ENCODE data around the gene UNC79.
"Not testable (repeated sequence)": the region's sequence is repeated elsewhere in the genome, so short reads cannot be mapped to it uniquely, and the experiment has no call there.

UNC79 gene

GRCh38 chr14:93496856-93497741, 66.4 kb downstream of the UNC79 start:
- no peak for DNase-seq

GRCh38 chr14:93510056-93510455, 79.3 kb downstream of the UNC79 start:
- no peak for DNase-seq

GRCh38 chr14:93511001-93511400, 80.3 kb downstream of the UNC79 start:
- DNase-seq: no peak

GRCh38 chr14:93520053-93520607, 89.4 kb downstream of the UNC79 start:
- DNase-seq: no peak

- no peak for DNase-seq
Measured at GRCh38 chr14:93522221-93522620, 91.5 kb downstream of the UNC79 start.

GRCh38 chr14:93525216-93525615, 94.5 kb downstream of the UNC79 start:
- DNase-seq: not testable (repeated sequence)

- DNase-seq: no peak
Measured at GRCh38 chr14:93525696-93526451, 95.1 kb downstream of the UNC79 start.

- no peak for DNase-seq
Measured at GRCh38 chr14:93527203-93527607, 96.5 kb downstream of the UNC79 start.

- DNase-seq: no peak
Measured at GRCh38 chr14:93528884-93529558, 98.3 kb downstream of the UNC79 start.

GRCh38 chr14:93531644-93532043, 100.9 kb downstream of the UNC79 start:
- no peak for DNase-seq

GRCh38 chr14:93532541-93532940, 101.8 kb downstream of the UNC79 start:
- no peak for DNase-seq

GRCh38 chr14:93533437-93533836, 102.7 kb downstream of the UNC79 start:
- no peak for DNase-seq

- no peak for DNase-seq
Measured at GRCh38 chr14:93533842-93534241, 103.1 kb downstream of the UNC79 start.

- no peak for DNase-seq
Measured at GRCh38 chr14:93535537-93535936, 104.8 kb downstream of the UNC79 start.

GRCh38 chr14:93536945-93537344, 106.2 kb downstream of the UNC79 start:
- no peak for DNase-seq

GRCh38 chr14:93537951-93538350, 107.2 kb downstream of the UNC79 start:
- no peak for DNase-seq

GRCh38 chr14:93538413-93538812, 107.7 kb downstream of the UNC79 start:
- DNase-seq: no peak

GRCh38 chr14:93540235-93540634, 109.5 kb downstream of the UNC79 start:
- DNase-seq: no peak

GRCh38 chr14:93543766-93544165, 113.0 kb downstream of the UNC79 start:
- no peak for DNase-seq

- DNase-seq: no peak
Measured at GRCh38 chr14:93544212-93544611, 113.5 kb downstream of the UNC79 start.

- no peak for DNase-seq
Measured at GRCh38 chr14:93546642-93547041, 115.9 kb downstream of the UNC79 start.

- DNase-seq: no peak
Measured at GRCh38 chr14:93548102-93548843, 117.5 kb downstream of the UNC79 start.
